H1 (cell line): ENCODE data around the gene SCN3B. TPM values are rescaled to one million over a fixed set of nuclear protein-coding genes. Genes with fewer than 3 reads are reported as not detected.

ENCODE experiments used
- BRCA1 ChIP-seq: IDR thresholded peaks from 2 replicates; pipeline ENCODE4 v1.6.1; 2012; ENCODE audit warnings: low read depth, low read length, improper control_type of control experiment
- EP300 ChIP-seq, 2 experiments: IDR thresholded peaks; 1 replicate in 1 of 2; 2 replicates in 1 of 2; pipeline ENCODE4 v1.6.1; 2011 to 2012; ENCODE audit warnings: low read depth in 2 of 2, low read length in 2 of 2, mild to moderate bottlenecking in 2 of 2, borderline replicate concordance in 1 of 2, inconsistent platforms in 1 of 2, moderate library complexity in 1 of 2
- MAFK ChIP-seq: IDR thresholded peaks from 2 replicates; pipeline ENCODE4 v1.6.1; 2012; ENCODE audit warnings: low read depth, mild to moderate bottlenecking, improper control_type of control experiment, low read length
- NRF1 ChIP-seq: IDR thresholded peaks from 2 replicates; pipeline ENCODE4 v1.6.1; 2011; ENCODE audit warnings: mild to moderate bottlenecking, low read depth, low read length, improper control_type of control experiment
- PHF8 ChIP-seq: fragments of 200-600 bp; sonication (generic); conservative IDR thresholded peaks from 2 replicates; pipeline ENCODE4 v1.7.1; 2012; ENCODE audit warnings: low read depth, mild to moderate bottlenecking, inconsistent platforms, low read length, moderate library complexity
- SP1 ChIP-seq: IDR thresholded peaks from 2 replicates; pipeline ENCODE4 v1.6.1; 2011; ENCODE audit warnings: low read depth, low read length
- TAF1 ChIP-seq: IDR thresholded peaks from 2 replicates; pipeline ENCODE4 v1.6.1; 2011; ENCODE audit warnings: mild to moderate bottlenecking, low read depth, low read length
- polyA plus RNA-seq, 7 experiments: library from polyadenylated mRNA; depleted of rRNA in 3 of 7; stranded (reverse) in 5 of 7; unstranded in 2 of 7; fragments of >200 nt in 5 of 7; fragments of 200-250 nt in 2 of 7; gene quantifications; 1 replicate in 5 of 7; 2 replicates in 1 of 7; 4 replicates in 1 of 7; pipeline versions ENCODE4 v1.2.1 to v1.2.3, GENCODE V29; 2011 to 2013; ENCODE audit warnings: missing spikeins in 2 of 7, mixed read lengths in 2 of 7
- total RNA-seq: library from RNA; stranded (reverse); fragmentation: NEBNext Ultra II Directional; extraction: Animal tissue kit (Norgen Biotek cat#: 25700); gene quantifications from 2 replicates; pipeline ENCODE4 v1.2.1, GENCODE V29; 2021
- TF ChIP-seq, protein P1 (sequence below): fragments of 300-600 bp; sonication (generic); IDR thresholded peaks from 2 replicates; pipeline ENCODE4 v1.7.1; 2012; ENCODE audit warnings: low read length, moderate library complexity, mild to moderate bottlenecking, inconsistent platforms; ENCODE audit not compliant: insufficient replicate concordance
- TF ChIP-seq, protein P2 (sequence below), 3 experiments: IDR thresholded peaks; 1 replicate in 2 of 3; 2 replicates in 1 of 3; pipeline versions ENCODE4 v1.5.1 to v1.6.1; 2011; ENCODE audit warnings: low read length in 3 of 3, mild to moderate bottlenecking in 3 of 3, inconsistent platforms in 2 of 3, low read depth in 1 of 3, moderate library complexity in 1 of 3; ENCODE audit not compliant: insufficient read depth in 1 of 3; ENCODE audit errors: control extremely low read depth in 1 of 3

Gene SCN3B
- total and polyA plus RNA-seq, 2 of the 8 experiments (the other 6 are each of a cell fraction or from before 2014, with no cell fraction given) = 0.67 to 1.1 TPM

- TF ChIP-seq, protein P1, sequence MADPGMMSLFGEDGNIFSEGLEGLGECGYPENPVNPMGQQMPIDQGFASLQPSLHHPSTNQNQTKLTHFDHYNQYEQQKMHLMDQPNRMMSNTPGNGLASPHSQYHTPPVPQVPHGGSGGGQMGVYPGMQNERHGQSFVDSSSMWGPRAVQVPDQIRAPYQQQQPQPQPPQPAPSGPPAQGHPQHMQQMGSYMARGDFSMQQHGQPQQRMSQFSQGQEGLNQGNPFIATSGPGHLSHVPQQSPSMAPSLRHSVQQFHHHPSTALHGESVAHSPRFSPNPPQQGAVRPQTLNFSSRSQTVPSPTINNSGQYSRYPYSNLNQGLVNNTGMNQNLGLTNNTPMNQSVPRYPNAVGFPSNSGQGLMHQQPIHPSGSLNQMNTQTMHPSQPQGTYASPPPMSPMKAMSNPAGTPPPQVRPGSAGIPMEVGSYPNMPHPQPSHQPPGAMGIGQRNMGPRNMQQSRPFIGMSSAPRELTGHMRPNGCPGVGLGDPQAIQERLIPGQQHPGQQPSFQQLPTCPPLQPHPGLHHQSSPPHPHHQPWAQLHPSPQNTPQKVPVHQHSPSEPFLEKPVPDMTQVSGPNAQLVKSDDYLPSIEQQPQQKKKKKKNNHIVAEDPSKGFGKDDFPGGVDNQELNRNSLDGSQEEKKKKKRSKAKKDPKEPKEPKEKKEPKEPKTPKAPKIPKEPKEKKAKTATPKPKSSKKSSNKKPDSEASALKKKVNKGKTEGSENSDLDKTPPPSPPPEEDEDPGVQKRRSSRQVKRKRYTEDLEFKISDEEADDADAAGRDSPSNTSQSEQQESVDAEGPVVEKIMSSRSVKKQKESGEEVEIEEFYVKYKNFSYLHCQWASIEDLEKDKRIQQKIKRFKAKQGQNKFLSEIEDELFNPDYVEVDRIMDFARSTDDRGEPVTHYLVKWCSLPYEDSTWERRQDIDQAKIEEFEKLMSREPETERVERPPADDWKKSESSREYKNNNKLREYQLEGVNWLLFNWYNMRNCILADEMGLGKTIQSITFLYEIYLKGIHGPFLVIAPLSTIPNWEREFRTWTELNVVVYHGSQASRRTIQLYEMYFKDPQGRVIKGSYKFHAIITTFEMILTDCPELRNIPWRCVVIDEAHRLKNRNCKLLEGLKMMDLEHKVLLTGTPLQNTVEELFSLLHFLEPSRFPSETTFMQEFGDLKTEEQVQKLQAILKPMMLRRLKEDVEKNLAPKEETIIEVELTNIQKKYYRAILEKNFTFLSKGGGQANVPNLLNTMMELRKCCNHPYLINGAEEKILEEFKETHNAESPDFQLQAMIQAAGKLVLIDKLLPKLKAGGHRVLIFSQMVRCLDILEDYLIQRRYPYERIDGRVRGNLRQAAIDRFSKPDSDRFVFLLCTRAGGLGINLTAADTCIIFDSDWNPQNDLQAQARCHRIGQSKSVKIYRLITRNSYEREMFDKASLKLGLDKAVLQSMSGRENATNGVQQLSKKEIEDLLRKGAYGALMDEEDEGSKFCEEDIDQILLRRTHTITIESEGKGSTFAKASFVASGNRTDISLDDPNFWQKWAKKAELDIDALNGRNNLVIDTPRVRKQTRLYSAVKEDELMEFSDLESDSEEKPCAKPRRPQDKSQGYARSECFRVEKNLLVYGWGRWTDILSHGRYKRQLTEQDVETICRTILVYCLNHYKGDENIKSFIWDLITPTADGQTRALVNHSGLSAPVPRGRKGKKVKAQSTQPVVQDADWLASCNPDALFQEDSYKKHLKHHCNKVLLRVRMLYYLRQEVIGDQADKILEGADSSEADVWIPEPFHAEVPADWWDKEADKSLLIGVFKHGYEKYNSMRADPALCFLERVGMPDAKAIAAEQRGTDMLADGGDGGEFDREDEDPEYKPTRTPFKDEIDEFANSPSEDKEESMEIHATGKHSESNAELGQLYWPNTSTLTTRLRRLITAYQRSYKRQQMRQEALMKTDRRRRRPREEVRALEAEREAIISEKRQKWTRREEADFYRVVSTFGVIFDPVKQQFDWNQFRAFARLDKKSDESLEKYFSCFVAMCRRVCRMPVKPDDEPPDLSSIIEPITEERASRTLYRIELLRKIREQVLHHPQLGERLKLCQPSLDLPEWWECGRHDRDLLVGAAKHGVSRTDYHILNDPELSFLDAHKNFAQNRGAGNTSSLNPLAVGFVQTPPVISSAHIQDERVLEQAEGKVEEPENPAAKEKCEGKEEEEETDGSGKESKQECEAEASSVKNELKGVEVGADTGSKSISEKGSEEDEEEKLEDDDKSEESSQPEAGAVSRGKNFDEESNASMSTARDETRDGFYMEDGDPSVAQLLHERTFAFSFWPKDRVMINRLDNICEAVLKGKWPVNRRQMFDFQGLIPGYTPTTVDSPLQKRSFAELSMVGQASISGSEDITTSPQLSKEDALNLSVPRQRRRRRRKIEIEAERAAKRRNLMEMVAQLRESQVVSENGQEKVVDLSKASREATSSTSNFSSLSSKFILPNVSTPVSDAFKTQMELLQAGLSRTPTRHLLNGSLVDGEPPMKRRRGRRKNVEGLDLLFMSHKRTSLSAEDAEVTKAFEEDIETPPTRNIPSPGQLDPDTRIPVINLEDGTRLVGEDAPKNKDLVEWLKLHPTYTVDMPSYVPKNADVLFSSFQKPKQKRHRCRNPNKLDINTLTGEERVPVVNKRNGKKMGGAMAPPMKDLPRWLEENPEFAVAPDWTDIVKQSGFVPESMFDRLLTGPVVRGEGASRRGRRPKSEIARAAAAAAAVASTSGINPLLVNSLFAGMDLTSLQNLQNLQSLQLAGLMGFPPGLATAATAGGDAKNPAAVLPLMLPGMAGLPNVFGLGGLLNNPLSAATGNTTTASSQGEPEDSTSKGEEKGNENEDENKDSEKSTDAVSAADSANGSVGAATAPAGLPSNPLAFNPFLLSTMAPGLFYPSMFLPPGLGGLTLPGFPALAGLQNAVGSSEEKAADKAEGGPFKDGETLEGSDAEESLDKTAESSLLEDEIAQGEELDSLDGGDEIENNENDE = no peak
- TF ChIP-seq MAFK (no peak), PHF8 (no peak), SP1 (no peak), BRCA1 (no peak), NRF1 (no peak), TAF1 (no peak), EP300 (IDR thresholded peaks at IDR 0.05; ENCODE audit: borderline replicate concordance in 1 of 2, low read depth in 2 of 2, low read length in 2 of 2) (no peak)
- TF ChIP-seq, protein P2, sequence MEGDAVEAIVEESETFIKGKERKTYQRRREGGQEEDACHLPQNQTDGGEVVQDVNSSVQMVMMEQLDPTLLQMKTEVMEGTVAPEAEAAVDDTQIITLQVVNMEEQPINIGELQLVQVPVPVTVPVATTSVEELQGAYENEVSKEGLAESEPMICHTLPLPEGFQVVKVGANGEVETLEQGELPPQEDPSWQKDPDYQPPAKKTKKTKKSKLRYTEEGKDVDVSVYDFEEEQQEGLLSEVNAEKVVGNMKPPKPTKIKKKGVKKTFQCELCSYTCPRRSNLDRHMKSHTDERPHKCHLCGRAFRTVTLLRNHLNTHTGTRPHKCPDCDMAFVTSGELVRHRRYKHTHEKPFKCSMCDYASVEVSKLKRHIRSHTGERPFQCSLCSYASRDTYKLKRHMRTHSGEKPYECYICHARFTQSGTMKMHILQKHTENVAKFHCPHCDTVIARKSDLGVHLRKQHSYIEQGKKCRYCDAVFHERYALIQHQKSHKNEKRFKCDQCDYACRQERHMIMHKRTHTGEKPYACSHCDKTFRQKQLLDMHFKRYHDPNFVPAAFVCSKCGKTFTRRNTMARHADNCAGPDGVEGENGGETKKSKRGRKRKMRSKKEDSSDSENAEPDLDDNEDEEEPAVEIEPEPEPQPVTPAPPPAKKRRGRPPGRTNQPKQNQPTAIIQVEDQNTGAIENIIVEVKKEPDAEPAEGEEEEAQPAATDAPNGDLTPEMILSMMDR (IDR thresholded peaks at IDR 0.05; ENCODE audit: control extremely low read depth in 1 of 3, insufficient read depth in 1 of 3, low read depth in 1 of 3, low read length in 3 of 3) = no peak
Observed at GRCh38 chr11:123584737-123585136, 69.7 kb downstream of the SCN3B start (continued).
